ENCODE measurements around the gene SYNJ1. TPM values are rescaled to one million over a fixed set of nuclear protein-coding genes. Genes with fewer than 3 reads are reported as not detected.

SYNJ1 gene
- total RNA-seq, 1 donor from 2014 or later = 4.1 TPM

DNA sequence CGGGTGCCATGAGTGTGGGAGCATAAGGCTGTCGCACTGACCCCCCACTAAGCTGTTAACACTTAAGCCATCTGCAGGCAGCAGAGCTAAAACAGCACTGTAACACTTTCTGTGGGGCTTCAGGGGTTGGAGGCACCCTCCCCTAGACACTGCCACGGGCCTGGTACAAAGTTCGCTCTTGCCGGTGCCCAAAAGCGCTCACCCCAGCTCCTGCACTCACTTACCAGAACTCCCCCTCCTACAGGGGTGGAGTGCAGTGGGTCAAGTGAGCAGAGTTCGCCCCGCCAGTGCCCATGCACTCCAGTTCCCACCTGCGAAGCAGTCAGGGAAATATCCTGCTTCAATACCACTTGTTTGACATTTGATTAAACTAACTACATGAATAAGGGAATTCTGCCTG is 69.3 kb downstream of the SYNJ1 start:
- Histone ChIP-seq H3K9me3 (ENCODE audit: low read depth) (no peaks in the 10 kb centered on the region), H3K36me3 (no peaks in the 10 kb centered on the region), H4K20me1 (ENCODE audit: low read depth) (no peaks in the 10 kb centered on the region), H2AFZ (replicated peaks) (no peak overlapping the region), H3K27ac (no peak overlapping the region), H3K4me3 (no peak overlapping the region), H3K4me2 (no peak overlapping the region), H3K4me1 (no peaks in the 10 kb centered on the region), H3K27me3 (no peaks in the 10 kb centered on the region), H3K9ac (no peak overlapping the region), H3F3A (ENCODE audit: low read depth) (no peaks in the 10 kb centered on the region), H3K79me2 (ENCODE audit: low read depth) (no peaks in the 10 kb centered on the region)
- H3K36me3 Mint-ChIP-seq = peaks cover 18% of the 10 kb centered on the region
- peaks cover 2% of the 10 kb centered on the region for H3K27me3 Mint-ChIP-seq (ENCODE audit: insufficient read depth, low read depth)
- TF ChIP-seq EZH2 (IDR thresholded peaks at IDR 0.05) = no peak
- TF ChIP-seq, protein P1, sequence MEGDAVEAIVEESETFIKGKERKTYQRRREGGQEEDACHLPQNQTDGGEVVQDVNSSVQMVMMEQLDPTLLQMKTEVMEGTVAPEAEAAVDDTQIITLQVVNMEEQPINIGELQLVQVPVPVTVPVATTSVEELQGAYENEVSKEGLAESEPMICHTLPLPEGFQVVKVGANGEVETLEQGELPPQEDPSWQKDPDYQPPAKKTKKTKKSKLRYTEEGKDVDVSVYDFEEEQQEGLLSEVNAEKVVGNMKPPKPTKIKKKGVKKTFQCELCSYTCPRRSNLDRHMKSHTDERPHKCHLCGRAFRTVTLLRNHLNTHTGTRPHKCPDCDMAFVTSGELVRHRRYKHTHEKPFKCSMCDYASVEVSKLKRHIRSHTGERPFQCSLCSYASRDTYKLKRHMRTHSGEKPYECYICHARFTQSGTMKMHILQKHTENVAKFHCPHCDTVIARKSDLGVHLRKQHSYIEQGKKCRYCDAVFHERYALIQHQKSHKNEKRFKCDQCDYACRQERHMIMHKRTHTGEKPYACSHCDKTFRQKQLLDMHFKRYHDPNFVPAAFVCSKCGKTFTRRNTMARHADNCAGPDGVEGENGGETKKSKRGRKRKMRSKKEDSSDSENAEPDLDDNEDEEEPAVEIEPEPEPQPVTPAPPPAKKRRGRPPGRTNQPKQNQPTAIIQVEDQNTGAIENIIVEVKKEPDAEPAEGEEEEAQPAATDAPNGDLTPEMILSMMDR (IDR thresholded peaks at IDR 0.05) = no peak
- no peak for TF ChIP-seq EZH2phosphoT487 (IDR thresholded peaks at IDR 0.05)
- no peaks in the 10 kb centered on the region for H3K4me1 Mint-ChIP-seq
- H3K27ac Mint-ChIP-seq = no peak overlapping the region
- DNase-seq (ENCODE audit: low spot score) = no peak
- no peaks in the 10 kb centered on the region for H3K9me3 Mint-ChIP-seq
- no peak overlapping the region for H3K4me3 Mint-ChIP-seq

DNA sequence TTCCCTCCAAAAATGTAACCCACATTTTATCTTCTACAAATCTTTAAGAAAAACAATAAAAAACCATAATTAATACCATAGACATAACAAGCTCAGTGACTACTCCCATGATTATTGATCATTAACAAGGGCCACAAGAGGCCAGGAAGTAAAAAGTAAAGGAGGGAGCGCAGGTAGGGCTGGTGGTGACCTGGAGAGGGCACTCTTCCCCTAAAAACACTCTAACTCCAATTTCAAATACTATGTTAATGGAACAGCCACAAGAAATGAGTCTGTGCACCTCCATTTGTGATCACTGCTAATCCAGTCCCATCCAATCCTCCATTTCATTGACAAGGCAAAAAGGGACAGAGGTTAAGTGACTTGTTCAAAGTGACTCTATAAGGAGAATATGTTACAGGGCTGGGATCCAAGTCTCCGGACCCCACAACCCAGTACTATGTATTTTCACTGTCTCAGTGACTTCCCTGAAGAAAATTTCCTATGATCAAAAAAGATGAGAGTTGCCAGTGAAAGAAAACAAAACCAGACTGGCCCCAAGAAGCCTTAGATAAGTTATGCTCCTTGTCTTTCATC is 74.4 kb downstream of the SYNJ1 start:
- no peak overlapping the region for H3K27ac ChIP-seq
- H2AFZ ChIP-seq (replicated peaks) = no peak overlapping the region
- no peaks in the 10 kb centered on the region for H3K4me1 ChIP-seq
- no peak overlapping the region for H3K4me3 Mint-ChIP-seq
- H4K20me1 ChIP-seq (ENCODE audit: low read depth) = no peaks in the 10 kb centered on the region
- H3K4me3 ChIP-seq = no peak overlapping the region
- H3K9me3 ChIP-seq (ENCODE audit: low read depth) = no peaks in the 10 kb centered on the region
- no peak overlapping the region for H3K27ac Mint-ChIP-seq
- no peaks in the 10 kb centered on the region for H3K79me2 ChIP-seq (ENCODE audit: low read depth)
- H3K4me1 Mint-ChIP-seq = no peaks in the 10 kb centered on the region
- H3K9ac ChIP-seq = no peak overlapping the region
- TF ChIP-seq EZH2phosphoT487 (IDR thresholded peaks at IDR 0.05) = no peak
- TF ChIP-seq, protein P1 (IDR thresholded peaks at IDR 0.05) = peak; percentile 81
- H3K4me2 ChIP-seq = no peak overlapping the region
- no peaks in the 10 kb centered on the region for H3K27me3 ChIP-seq
- H3K9me3 Mint-ChIP-seq = no peaks in the 10 kb centered on the region
- H3K36me3 Mint-ChIP-seq = no peaks in the 10 kb centered on the region
- H3F3A ChIP-seq (ENCODE audit: low read depth) = no peaks in the 10 kb centered on the region
- H3K27me3 Mint-ChIP-seq (ENCODE audit: insufficient read depth, low read depth) = no peaks in the 10 kb centered on the region
- peak; percentile 43 for DNase-seq (ENCODE audit: low spot score)
- H3K36me3 ChIP-seq = no peaks in the 10 kb centered on the region

DNA sequence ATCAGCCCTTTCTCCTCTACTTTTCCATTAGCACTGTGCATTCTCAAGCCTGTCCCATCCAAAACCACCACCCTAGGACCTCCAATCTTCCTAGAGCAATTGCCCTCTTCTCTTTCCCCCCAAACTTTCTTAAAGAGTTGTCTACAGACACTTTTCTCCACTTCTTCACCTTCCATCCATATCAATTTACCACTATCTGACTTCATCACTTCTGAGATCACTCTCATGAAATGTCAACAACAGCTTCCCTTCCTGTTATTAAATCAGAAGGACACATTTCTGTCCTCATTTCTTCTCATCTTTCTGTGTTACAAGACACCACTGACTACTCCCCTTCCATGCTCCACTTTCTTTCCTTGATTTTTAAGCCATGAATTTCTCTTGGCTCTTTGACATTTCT is 79.6 kb downstream of the SYNJ1 start:
- no peak overlapping the region for H3K9ac ChIP-seq
- H3K4me2 ChIP-seq = no peak overlapping the region
- no peak overlapping the region for H2AFZ ChIP-seq (replicated peaks)
- H3K27me3 Mint-ChIP-seq (ENCODE audit: insufficient read depth, low read depth) = no peaks in the 10 kb centered on the region
- no peak for TF ChIP-seq EZH2 (IDR thresholded peaks at IDR 0.05)
- H3K36me3 ChIP-seq = no peaks in the 10 kb centered on the region
- no peaks in the 10 kb centered on the region for H3K79me2 ChIP-seq (ENCODE audit: low read depth)
- H3K9me3 Mint-ChIP-seq = no peaks in the 10 kb centered on the region
- H3K27ac ChIP-seq = no peak overlapping the region
- no peak overlapping the region for H3K4me3 Mint-ChIP-seq
- H4K20me1 ChIP-seq (ENCODE audit: low read depth) = no peaks in the 10 kb centered on the region
- H3F3A ChIP-seq (ENCODE audit: low read depth) = no peaks in the 10 kb centered on the region
- H3K4me3 ChIP-seq = no peak overlapping the region
- peaks cover 10% of the 10 kb centered on the region for H3K27me3 ChIP-seq
- no peak overlapping the region for H3K27ac Mint-ChIP-seq
- no peaks in the 10 kb centered on the region for H3K36me3 Mint-ChIP-seq
- H3K4me1 ChIP-seq = peaks cover 3% of the 10 kb centered on the region
- H3K9me3 ChIP-seq (ENCODE audit: low read depth) = no peaks in the 10 kb centered on the region
- DNase-seq (ENCODE audit: low spot score) = no peak
- no peaks in the 10 kb centered on the region for H3K4me1 Mint-ChIP-seq

DNA sequence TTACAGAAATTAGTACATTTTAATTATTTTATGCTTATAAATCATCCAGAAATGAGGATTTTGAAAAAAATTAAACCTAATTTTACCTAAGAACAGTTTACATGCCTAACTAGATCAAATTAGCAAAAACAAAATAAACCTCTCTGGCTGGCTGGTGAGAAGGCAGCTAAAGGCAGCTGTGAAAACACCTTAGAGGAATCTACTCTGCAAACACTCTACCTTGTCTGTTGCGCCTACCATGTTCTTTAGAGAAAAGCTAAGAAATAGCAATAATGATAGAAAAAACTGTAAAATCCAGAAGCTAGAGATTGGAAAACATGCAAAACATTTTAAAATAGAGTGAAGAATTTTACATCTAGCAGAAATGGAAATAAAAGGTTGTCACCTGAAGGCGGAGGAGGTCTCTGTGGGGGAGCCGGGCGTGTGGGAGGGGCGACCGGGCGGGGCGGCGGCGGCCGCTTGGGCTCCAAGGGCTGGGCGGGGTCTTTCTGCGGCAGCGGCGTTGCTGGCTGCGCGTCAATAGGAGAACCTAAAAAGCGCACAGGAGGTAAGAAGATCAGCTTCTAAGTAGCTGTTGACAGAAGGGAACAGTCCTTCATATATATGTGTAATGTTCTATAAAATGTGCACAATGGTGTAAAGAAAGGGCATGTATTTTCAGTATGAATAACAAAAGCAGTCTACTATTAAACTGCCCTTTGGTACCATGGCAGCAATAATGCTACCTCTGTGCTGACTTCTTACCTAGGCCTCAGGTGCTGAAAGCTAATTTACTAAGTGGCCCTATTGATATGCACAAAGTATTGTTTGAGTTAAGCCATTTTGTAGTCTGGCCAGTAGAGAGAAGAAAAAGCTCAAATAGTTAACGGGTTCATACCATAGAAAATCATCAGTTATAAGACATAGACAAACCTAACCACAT is 82.3 kb downstream of the SYNJ1 start:
- H2AFZ ChIP-seq (replicated peaks) = no peak overlapping the region
- no peak overlapping the region for H3K9ac ChIP-seq
- TF ChIP-seq, protein P1 (IDR thresholded peaks at IDR 0.05) = no peak
- no peak for TF ChIP-seq EZH2 (IDR thresholded peaks at IDR 0.05)
- no peak for TF ChIP-seq EZH2phosphoT487 (IDR thresholded peaks at IDR 0.05)
- Mint-ChIP-seq H3K9me3 (no peaks in the 10 kb centered on the region), H3K4me3 (no peak overlapping the region), H3K4me1 (no peaks in the 10 kb centered on the region), H3K27ac (no peak overlapping the region), H3K27me3 (ENCODE audit: insufficient read depth, low read depth) (no peaks in the 10 kb centered on the region), H3K36me3 (no peaks in the 10 kb centered on the region)
- peaks cover 10% of the 10 kb centered on the region for H3K27me3 ChIP-seq
- H3K4me3 ChIP-seq = peak overlapping the region; percentile 1
- no peaks in the 10 kb centered on the region for H3K9me3 ChIP-seq (ENCODE audit: low read depth)
- no peak overlapping the region for H3K27ac ChIP-seq
- peak; percentile 73 for DNase-seq (ENCODE audit: low spot score)
- peaks cover 3% of the 10 kb centered on the region for H3K4me1 ChIP-seq
- H4K20me1 ChIP-seq (ENCODE audit: low read depth) = no peaks in the 10 kb centered on the region
- H3K36me3 ChIP-seq = no peaks in the 10 kb centered on the region
- H3K4me2 ChIP-seq = peak overlapping the region; percentile 49
- no peaks in the 10 kb centered on the region for H3K79me2 ChIP-seq (ENCODE audit: low read depth)
- no peaks in the 10 kb centered on the region for H3F3A ChIP-seq (ENCODE audit: low read depth)

Measured in neural progenitor cell (in vitro differentiated cells).